ENCODE data around the gene ZNF467.

ZNF467 gene

DNA sequence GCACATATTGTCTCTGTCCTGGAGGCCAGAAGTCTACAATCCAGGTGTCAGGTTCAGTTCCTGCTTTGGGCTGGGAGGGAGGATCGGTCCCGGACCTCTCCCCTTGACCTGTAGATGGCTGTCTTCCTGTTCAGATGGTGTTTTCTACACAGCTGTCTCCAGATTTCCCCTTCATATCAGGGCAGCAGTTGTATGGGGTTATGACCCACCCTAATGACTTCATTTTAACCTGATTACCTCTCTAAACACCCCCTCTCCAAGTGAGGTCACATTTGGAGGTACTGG is 38.7 kb downstream of the ZNF467 start:
- TF ChIP-seq, protein P1, sequence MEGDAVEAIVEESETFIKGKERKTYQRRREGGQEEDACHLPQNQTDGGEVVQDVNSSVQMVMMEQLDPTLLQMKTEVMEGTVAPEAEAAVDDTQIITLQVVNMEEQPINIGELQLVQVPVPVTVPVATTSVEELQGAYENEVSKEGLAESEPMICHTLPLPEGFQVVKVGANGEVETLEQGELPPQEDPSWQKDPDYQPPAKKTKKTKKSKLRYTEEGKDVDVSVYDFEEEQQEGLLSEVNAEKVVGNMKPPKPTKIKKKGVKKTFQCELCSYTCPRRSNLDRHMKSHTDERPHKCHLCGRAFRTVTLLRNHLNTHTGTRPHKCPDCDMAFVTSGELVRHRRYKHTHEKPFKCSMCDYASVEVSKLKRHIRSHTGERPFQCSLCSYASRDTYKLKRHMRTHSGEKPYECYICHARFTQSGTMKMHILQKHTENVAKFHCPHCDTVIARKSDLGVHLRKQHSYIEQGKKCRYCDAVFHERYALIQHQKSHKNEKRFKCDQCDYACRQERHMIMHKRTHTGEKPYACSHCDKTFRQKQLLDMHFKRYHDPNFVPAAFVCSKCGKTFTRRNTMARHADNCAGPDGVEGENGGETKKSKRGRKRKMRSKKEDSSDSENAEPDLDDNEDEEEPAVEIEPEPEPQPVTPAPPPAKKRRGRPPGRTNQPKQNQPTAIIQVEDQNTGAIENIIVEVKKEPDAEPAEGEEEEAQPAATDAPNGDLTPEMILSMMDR (IDR thresholded peaks at IDR 0.05) = no peak
- no peak overlapping the region for H3K4me3 ChIP-seq
- DNase-seq (ENCODE audit: low spot score) = no peak
- H3K27ac ChIP-seq = no peak overlapping the region

DNA sequence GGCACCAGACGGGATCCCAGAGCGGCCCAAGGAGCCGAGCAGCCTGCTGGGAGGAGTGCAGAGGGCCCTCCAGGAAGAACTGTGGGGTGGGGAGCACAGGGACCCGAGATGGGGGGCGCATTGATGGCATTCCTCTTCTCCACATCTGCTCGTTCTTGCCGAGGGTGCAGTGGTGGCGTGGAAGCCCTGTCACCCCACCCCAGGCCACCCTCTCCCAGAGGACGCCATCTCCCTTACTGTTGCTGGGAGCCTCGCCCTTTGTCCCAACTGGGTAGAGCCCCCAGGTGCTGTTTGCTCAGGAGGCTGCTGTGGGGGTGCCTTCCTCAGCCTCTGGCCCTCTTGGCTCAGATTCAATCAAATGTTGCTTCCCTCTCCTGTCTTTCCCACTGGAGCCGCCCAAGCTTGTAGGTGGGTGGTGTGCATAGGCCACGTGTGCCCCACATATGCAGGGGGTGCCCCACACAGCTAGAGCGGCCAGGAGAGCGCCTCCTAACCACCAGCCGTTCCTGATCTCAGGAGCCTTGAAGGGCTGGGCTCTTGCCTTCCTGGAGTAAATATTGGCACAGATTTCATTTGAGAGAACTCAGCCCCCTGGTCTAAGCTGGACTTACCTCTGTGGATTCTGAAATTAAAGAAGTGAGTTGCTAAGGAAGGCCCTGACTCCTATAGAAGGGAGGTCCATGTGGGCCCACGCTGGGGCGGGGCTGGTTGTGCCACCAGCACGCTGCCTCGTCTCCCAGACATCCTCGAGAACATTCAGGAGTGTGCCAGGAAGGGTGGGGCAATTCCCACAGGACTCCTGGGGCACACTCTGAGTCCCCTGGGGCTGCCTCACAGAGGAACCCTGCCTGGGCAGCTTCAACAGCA is 39.2 kb downstream of the ZNF467 start:
- TF ChIP-seq, protein P1 (IDR thresholded peaks at IDR 0.05) = no peak
- Histone ChIP-seq H3K4me3 (no peak overlapping the region), H3K27ac (no peak overlapping the region)
- DNase-seq (ENCODE audit: low spot score) = no peak

DNA sequence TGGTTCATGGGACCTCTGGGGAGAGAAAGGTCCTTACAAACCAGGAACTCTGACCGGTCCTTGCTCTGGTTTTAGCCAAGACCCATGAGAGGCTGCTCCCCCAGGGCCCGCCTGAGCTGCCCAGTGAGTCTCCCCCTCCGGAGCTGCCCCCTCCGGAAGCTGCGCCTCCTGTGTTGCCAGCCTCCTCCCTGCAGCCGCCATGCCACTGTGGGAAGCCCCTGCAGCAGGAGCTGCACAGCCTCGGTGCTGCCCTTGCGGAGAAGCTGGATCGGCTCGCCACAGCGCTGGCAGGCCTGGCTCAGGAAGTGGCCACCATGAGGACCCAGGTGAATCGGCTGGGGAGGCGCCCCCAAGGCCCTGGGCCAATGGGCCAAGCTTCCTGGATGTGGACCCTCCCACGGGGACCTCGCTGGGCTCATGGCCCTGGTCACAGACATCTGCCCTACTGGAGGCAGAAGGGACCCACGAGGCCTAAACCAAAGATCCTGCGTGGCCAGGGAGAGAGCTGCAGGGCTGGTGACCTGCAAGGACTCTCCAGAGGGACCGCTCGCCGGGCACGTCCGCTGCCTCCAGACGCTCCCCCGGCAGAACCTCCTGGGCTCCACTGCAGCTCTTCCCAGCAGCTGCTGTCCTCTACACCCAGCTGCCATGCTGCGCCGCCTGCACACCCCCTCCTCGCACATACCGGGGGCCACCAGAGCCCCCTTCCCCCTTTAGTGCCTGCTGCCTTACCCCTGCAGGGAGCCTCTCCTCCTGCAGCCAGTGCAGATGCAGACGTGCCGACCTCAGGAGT is 40.1 kb downstream of the ZNF467 start:
- DNase-seq (ENCODE audit: low spot score) = no peak
- H3K27ac ChIP-seq = no peak overlapping the region
- TF ChIP-seq, protein P1 (IDR thresholded peaks at IDR 0.05) = no peak
- no peak overlapping the region for H3K4me3 ChIP-seq

DNA sequence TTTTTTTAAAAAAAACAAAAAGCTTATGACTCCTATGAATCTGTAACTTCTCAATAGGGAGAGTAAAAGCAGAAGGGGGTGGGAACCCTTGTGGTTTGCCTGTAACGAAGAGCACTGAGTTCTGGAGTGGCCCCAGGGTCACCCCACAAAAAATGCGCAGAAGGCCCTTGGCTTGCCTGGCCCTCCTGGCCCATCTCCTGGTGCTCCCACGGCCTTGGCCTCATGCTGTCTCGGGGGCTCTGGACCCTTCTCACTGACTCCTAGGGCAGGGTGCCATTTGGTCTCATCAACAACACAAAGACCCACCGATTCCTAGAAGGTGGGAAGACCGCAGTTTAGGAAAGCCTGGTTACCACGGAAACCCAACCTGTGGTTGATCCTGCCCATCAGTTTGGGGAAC is 40.8 kb downstream of the ZNF467 start:
- TF ChIP-seq, protein P1 (IDR thresholded peaks at IDR 0.05) = no peak
- H3K27ac ChIP-seq = no peak overlapping the region
- no peak overlapping the region for H3K4me3 ChIP-seq
- no peak for DNase-seq (ENCODE audit: low spot score)

DNA sequence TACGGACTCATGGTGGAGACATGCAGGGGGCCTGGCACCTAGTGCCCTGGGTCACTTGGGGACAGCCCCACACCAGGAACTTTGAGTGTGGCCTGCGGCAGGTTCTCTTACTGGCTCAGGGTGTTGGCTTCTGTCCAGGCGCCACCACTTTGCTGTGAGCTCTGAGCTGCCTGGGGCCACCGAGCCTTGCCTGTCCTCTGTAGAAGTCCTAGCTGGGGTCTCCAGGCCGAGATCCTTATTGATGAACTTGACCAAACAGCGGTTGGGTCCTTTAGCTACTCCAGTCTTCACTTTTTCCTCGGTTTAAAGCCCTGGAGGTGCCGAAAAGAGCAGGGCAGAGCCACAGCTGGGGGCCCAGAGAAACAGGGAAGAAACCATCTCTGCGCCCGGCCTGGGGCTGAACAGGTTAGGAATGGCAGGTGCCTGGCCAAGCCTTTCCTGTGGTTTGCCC is 41.3 kb downstream of the ZNF467 start:
- Histone ChIP-seq H3K27ac (no peak overlapping the region), H3K4me3 (no peak overlapping the region)
- DNase-seq (ENCODE audit: low spot score) = peak; percentile 46
- TF ChIP-seq, protein P1 (IDR thresholded peaks at IDR 0.05) = no peak

DNA sequence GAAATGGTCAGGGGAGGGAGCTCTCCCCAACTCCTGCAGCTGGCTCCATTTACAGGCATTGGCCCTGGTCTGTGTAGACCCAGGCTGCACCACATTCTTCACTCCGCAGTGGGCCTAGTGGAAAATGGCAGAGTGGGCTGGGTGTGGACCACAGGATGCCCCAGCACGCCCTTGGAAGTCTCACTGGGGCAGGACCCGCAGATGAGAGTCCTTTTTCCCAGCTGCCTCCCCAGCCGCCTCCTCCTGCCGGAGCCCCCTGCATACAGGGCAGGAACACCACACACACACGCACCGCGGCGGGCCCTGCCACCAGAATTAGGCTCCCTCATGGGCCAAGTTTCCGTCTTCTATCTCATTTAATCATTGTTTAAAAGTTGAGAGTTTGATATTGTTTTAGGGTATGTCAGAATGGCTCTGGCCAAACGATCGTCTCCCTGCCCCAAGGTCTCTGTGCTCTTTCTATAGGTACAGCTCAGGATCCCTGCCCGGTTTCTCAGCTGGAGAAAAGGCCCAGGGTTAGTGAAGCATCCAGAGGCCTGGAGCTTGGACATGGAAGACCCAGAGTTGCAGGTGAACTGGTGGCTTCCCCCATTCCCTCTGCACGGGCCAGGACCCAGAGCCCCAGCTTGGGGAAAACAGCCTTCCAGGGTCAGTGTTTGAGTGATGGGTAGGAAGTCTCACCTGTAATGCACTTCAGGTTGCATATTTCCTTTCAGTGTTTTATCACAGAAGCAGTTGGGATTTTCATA is 42.0 kb downstream of the ZNF467 start:
- TF ChIP-seq, protein P1 (IDR thresholded peaks at IDR 0.05) = no peak
- H3K4me3 ChIP-seq = no peak overlapping the region
- H3K27ac ChIP-seq = no peak overlapping the region
- peak; percentile 53 for DNase-seq (ENCODE audit: low spot score)

Data from coronary artery (tissue), 2 donors.